ENCODE measurements around the gene ANKRD33B. TPM values are rescaled to one million over a fixed set of nuclear protein-coding genes. Genes with fewer than 3 reads are reported as not detected.

The ANKRD33B gene
- total and polyA plus RNA-seq, 2 of the 8 experiments (the other 6 are each of a cell fraction or from before 2014, with no cell fraction given), result 6.9 to 20.6 TPM

DNA sequence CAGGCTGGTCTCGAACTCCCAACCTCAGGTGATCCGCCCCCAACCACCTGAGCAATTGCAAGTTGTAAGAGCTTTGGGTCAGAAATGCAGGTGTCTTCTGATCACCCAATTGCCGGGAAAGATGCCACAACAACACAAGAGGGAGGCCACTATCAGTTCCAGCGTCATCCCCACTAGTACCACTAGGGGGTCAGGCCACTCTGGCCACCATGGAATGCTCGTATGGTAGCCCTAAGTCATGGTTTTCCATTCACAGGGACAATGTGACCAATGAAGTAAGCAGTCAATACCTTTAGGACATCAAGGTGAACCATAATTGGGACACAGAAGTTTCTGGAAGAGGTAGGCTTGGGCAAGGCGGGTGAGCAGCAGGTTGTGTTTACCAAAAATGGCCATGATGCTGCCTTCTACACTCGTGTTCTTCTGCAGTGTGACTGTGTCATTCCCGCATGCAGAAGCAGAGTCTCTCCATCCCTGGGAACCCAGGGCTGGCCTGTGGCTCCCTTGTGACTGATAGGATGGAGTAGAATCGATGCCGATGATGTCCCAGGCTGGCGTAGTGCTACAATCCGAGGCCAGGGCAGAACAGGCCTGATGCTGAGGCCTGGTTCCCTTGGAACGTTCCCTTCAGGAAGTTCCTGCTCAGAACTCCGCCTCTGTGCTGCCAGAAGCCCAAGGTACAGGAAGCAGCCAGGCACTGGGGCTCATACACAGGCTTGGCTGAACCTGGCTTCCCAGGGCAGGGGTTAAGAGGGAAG, 42.2 kb upstream of the ANKRD33B start:
- CTCF ChIA-PET (ENCODE audit: partially characterized antibody), result interaction anchor here (0.7 to 3.8 kb wide), 15 partner anchors 10 to 168 kb away, joined by 3 to 16 read pairs (median 3); no protein-coding TSS in a partner anchor
- TF ChIP-seq HDAC2 (IDR thresholded peaks at IDR 0.05; ENCODE audit: borderline replicate concordance in 1 of 2, low read depth in 2 of 2, low read length in 2 of 2) (no peak), KDM4A (IDR thresholded peaks at IDR 0.05; ENCODE audit: low read depth, low read length, severe bottlenecking) (no peak), YY1 (IDR thresholded peaks at IDR 0.05; ENCODE audit: low read depth, low read length) (peak; percentile 37; the same call in 1 of the 2 replicates), CHD2 (IDR thresholded peaks at IDR 0.05; ENCODE audit: low read length) (no peak), TCF12 (IDR thresholded peaks at IDR 0.05; ENCODE audit: low read depth, low read length) (no peak), EP300 (IDR thresholded peaks at IDR 0.05; ENCODE audit: borderline replicate concordance in 1 of 2, low read depth in 2 of 2, low read length in 2 of 2) (no peak), TAF7 (optimal IDR thresholded peaks at IDR 0.05; ENCODE audit: borderline replicate concordance, low read depth, low read length) (no peak)
- TF ChIP-seq, protein P1, sequence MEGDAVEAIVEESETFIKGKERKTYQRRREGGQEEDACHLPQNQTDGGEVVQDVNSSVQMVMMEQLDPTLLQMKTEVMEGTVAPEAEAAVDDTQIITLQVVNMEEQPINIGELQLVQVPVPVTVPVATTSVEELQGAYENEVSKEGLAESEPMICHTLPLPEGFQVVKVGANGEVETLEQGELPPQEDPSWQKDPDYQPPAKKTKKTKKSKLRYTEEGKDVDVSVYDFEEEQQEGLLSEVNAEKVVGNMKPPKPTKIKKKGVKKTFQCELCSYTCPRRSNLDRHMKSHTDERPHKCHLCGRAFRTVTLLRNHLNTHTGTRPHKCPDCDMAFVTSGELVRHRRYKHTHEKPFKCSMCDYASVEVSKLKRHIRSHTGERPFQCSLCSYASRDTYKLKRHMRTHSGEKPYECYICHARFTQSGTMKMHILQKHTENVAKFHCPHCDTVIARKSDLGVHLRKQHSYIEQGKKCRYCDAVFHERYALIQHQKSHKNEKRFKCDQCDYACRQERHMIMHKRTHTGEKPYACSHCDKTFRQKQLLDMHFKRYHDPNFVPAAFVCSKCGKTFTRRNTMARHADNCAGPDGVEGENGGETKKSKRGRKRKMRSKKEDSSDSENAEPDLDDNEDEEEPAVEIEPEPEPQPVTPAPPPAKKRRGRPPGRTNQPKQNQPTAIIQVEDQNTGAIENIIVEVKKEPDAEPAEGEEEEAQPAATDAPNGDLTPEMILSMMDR (IDR thresholded peaks at IDR 0.05; ENCODE audit: control extremely low read depth in 1 of 3, insufficient read depth in 1 of 3, low read depth in 1 of 3, low read length in 3 of 3), result peak; percentile 50 to 83 (median 81)

More for the DNA sequence above, 42.2 kb upstream of the ANKRD33B start:
- FAIRE-seq (no peak), DNase-seq (ENCODE audit: low read depth in 1 of 2, low spot score in 2 of 2) (peak in 1 of 2 experiments; percentile 67)
- Histone ChIP-seq H2BK12ac (ENCODE audit: low read depth, low read length) (peak overlapping the region; percentile 75; the same call in 1 of the 2 replicates), H3K18ac (ENCODE audit: extremely low read depth, low read length) (no peak overlapping the region), H3K23me2 (ENCODE audit: low read depth, low read length) (no peaks in the 10 kb centered on the region), H3K4me2 (ENCODE audit: insufficient read depth in 1 of 2, low read depth in 2 of 2, low read length in 2 of 2) (no peak overlapping the region), H3K4ac (replicated peaks; ENCODE audit: insufficient read length, low read depth, low read length) (no peak overlapping the region), H3K14ac (ENCODE audit: insufficient read length) (no peak overlapping the region), H4K5ac (ENCODE audit: insufficient read length, low read depth, low read length) (no peak overlapping the region), H2AFZ (ENCODE audit: low read length) (no peak overlapping the region), H3K4me3 (ENCODE audit: extremely low read depth in 1 of 4, insufficient read depth in 2 of 4, low read depth in 3 of 4, low read length in 4 of 4) (no peak overlapping the region), H3K79me2 (ENCODE audit: control insufficient read depth in 1 of 2, insufficient read depth in 2 of 2, low read length in 2 of 2) (no peaks in the 10 kb centered on the region), H3K23ac (ENCODE audit: insufficient read length) (no peak overlapping the region), H3K9ac (replicated peaks in 1 of 4; ENCODE audit: extremely low read depth in 1 of 4, low read depth in 3 of 4, low read length in 3 of 4) (no peak overlapping the region), H3K27ac (ENCODE audit: low read depth, low read length) (no peak overlapping the region), H4K20me1 (replicated peaks in 1 of 2; ENCODE audit: control insufficient read depth in 1 of 2, insufficient read depth in 2 of 2, low read length in 2 of 2) (no peaks in the 10 kb centered on the region), H2AK5ac (ENCODE audit: low read depth, low read length) (0 out of 2 replicates have a peak overlapping the region, but pooled peaks have one; percentile 1), H2BK15ac (ENCODE audit: low read length) (peak overlapping the region; percentile 66; the same call in 1 of the 2 replicates), H3K56ac (replicated peaks; ENCODE audit: insufficient read length, low read depth, low read length) (no peak overlapping the region), H3K27me3 (replicated peaks in 1 of 4; ENCODE audit: control insufficient read depth in 3 of 4, extremely low read depth in 1 of 4, insufficient read depth in 3 of 4, low read length in 3 of 4) (no peaks in the 10 kb centered on the region; a peak in 1 of 7 replicates), H4K8ac (ENCODE audit: extremely low read depth, insufficient read depth, low read length) (no peak overlapping the region), H2BK5ac (ENCODE audit: low read depth, low read length) (no peak overlapping the region), H3K36me3 (ENCODE audit: control insufficient read depth in 2 of 4, insufficient read depth in 4 of 4, low read length in 3 of 4) (no peaks in the 10 kb centered on the region), H3K9me3 (ENCODE audit: insufficient read depth in 2 of 2, low read depth in 1 of 2, low read length in 1 of 2) (peaks cover 5 to 9% of the 10 kb centered on the region in 2 experiments), H4K91ac (replicated peaks; ENCODE audit: insufficient read length, low read length) (no peak overlapping the region), H3K4me1 (replicated peaks in 1 of 4; ENCODE audit: control insufficient read depth in 3 of 4, insufficient read depth in 4 of 4, low read length in 3 of 4) (peaks cover 0 to 5% (median 3%) of the 10 kb centered on the region in 4 experiments; a peak in 4 of 7 replicates), H3K79me1 (ENCODE audit: low read depth, low read length) (no peaks in the 10 kb centered on the region), H2BK120ac (replicated peaks; ENCODE audit: low read depth, low read length) (no peak overlapping the region), H2BK20ac (ENCODE audit: low read length) (peak overlapping the region; percentile 49; the same call in 1 of the 2 replicates)
- POLR2A ChIA-PET (ENCODE audit: partially characterized antibody), result no interaction called here
- 88% methylated on average over 14 of the region's 14 CpGs; no CpG with 5 or more reads in 1 of the 2 experiments for WGBS, 2 experiments (ENCODE audit: extremely low coverage in 1 of 2, insufficient coverage in 1 of 2, insufficient read length in 1 of 2, insufficient replicate concordance in 2 of 2, low coverage in 1 of 2, low lambda C conversion rate in 2 of 2, missing lambda C conversion rate in 1 of 2)
